GM21723 (cell line): ENCODE measurements around the gene RASA3.
"Not testable (repeated sequence)": the region's sequence is repeated elsewhere in the genome, so short reads cannot be mapped to it uniquely, and the experiment has no call there.

ENCODE experiments used
- ATAC-seq: cut with Tn5 transposase; IDR thresholded peaks from one replicate; pipeline ENCODE4 v1.9.1; 2021; ENCODE audit warnings: mild to moderate bottlenecking, moderate library complexity; ENCODE audit not compliant: unreplicated experiment

RASA3 gene

GRCh38 chr13:113996081-113996911, 136.1 kb downstream of the RASA3 start:
- ATAC-seq, result no peak

DNA sequence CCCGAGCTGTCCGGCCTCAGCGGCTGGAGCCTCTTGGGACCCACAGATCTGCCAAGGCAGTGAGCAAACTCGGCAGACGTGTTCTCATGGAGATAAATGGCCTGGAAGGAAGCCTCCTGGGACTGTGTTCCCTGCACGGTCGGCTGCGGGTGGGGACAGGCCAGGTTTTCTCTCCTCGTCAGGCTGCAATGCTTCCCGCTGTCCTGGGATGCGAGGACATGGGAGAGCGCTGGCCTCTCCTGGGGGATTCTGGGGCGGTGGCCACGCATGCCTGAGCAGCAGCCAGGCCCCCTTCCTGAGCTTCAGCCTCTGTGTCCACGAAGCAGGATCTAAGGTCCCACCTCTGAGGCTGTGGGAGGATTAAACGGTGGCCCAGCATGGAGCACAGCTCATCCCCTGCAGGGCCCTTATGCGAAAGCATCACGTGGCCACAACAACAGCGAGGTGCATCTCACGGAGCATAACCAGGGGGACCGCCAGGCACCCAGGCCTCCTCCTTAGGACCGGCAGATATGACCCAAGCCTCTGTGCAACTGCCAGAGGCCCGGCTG, 137.3 kb downstream of the RASA3 start:
- no peak for ATAC-seq

DNA sequence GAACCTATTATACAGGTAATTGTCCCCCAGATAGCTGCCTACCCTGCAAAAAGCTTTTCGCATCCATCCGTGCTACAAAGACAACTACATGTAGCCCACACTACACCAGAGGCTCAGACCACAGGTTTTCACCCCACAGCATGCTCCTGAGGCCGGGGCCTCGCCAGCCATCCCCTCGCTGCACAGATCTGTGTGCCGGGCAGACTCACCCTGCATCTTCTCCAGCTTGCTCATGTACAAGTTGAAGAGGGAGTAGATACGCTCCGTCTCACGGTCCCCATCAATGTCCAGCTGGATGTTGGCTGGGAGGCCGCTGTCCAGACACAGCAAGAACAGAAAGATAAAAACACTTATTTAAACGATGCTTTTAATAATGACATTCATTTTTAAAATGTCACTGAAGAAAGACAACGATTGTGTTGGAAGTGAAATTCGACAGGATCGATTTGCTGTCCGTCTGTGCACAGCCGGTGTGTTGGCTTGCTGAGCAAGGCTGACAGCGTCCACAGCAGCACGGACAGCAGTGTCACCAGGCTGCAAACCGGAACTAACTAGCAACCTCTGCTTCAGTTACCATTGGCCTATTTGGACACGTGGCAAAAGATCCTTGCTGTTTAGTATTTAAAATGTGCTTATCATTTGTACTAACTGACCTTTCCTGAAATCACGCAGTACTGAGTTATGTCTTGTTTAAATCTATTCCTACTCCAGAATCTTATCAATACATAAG, 140.0 kb downstream of the RASA3 start:
- ATAC-seq, result no peak

DNA sequence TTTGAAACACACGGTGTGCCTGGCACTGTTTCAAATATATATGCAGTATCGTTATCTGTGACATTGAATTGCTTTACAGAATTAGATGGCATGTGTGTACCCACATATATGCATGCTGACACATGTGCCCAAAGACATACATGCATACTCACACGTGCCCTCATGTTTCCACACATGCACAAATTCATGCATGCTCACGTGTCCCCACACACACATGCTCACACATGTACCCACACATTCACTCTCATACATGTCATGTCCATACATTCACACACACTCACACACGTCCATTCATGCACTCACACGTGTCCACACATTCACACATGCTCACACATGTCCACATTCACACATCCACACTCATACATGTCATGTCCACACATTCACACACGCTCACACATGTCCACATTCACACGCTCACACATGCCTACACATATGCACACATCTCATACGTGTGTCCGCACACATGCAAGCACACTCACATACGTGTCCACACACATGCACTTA, 140.7 kb downstream of the RASA3 start:
- no peak for ATAC-seq

- no peak for ATAC-seq
Measured at GRCh38 chr13:113991191-113991669, 141.2 kb downstream of the RASA3 start.

- no peak for ATAC-seq
Measured at GRCh38 chr13:113990321-113990837, 142.0 kb downstream of the RASA3 start.

DNA sequence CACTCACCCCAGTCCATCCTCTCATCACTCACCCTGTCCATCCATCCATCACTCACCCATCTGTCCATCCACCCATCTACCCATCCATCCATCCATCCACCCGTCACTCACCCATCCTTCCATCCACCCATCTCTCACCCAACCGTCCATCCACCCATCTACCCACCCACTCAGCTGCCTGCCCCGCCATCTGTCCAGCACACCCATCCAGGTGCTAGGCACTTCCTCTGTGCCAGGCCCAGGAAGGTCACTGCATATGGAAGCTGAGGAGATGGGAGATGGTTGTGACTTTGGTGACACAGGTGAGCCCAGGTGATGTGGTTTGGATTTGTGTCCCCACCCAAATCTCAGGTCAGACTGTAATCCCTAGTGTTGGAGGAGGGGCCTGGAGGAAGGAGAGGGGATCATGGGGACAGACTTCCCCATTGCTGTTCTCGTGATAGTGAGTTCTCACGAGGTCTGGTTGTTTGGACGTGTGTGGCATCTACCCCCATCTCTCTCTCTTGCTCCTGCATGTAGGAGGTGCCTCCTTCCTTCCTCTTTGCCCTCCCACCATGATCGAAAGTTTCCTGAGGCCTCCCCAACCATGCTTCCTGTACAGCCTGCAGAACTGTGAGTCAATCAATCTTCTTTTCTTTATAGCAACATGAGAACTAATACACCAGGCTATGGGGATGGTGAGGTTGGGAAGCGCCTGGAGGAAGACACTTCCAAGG, 142.7 kb downstream of the RASA3 start:
- no peak for ATAC-seq

- not testable (repeated sequence) for ATAC-seq
Measured at GRCh38 chr13:113988859-113989258, 143.6 kb downstream of the RASA3 start.

GRCh38 chr13:113982296-113982661, 150.1 kb downstream of the RASA3 start:
- no peak for ATAC-seq

GRCh38 chr13:113981611-113982295, 150.7 kb downstream of the RASA3 start:
- ATAC-seq, result no peak

DNA sequence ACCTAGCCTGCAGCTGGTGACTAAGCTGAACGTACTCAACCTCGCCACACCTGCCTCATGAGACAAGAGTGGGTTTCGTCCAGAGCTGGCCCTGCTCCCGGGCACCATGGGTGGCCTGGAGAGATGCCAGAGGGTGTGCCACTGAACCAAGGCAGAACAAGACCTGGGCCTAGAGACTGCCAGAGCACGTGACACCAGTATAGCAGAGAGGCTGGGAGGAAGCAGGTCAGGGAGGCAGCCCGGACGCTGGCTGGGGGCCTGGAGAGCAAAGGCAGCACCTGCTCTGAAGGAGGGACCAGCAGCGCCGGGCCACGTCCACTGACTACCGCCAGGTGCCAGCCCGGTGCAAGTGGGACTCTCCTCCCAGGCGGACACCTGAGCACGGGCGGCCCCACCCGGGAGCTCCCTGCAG, 151.2 kb downstream of the RASA3 start:
- no peak for ATAC-seq

DNA sequence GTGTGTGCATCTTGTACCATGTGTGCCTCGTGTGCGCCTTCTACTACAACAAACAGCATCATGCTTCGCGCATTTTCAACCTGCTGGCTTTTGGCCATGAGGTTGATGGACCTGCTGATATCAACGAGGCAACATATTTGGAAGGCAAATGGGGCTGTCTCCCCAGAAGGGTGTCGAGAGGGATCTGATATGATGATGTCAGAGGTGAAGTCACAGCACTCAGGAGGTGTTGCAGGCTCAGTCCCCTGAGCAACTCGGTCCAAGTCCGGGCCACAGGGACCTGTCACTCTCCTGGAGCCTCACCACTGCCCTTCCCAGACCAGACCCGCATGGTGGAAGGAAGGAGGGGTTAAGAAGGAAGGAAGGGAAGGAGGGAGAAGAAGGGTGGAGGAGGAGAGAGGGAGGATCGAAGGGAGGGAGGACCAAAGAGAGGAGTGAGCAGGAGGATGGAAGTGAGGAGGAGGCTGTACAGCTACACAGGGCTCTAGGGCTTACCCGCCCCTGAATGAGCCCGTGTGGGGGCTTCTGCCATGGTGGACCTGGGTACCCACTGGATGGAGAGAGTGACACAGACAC, 151.8 kb downstream of the RASA3 start:
- no peak for ATAC-seq

GRCh38 chr13:113979791-113980471, 152.5 kb downstream of the RASA3 start:
- ATAC-seq, result no peak

- ATAC-seq, result no peak
Measured at GRCh38 chr13:113978741-113979481, 153.5 kb downstream of the RASA3 start.

GRCh38 chr13:113977976-113978375, 154.4 kb downstream of the RASA3 start:
- ATAC-seq, result no peak

GRCh38 chr13:113976711-113977684, 155.4 kb downstream of the RASA3 start:
- no peak for ATAC-seq

- ATAC-seq, result no peak
Measured at GRCh38 chr13:113975416-113975815, 157.0 kb downstream of the RASA3 start.
